NCI-H748 (cell line): ENCODE results near the gene PPWD1.

Experiments
- DNase-seq: peaks from one replicate; lab custom pipeline; 2025; ENCODE audit not compliant: unreplicated experiment; lab: John Stamatoyannopoulos, UW

The PPWD1 gene

DNA sequence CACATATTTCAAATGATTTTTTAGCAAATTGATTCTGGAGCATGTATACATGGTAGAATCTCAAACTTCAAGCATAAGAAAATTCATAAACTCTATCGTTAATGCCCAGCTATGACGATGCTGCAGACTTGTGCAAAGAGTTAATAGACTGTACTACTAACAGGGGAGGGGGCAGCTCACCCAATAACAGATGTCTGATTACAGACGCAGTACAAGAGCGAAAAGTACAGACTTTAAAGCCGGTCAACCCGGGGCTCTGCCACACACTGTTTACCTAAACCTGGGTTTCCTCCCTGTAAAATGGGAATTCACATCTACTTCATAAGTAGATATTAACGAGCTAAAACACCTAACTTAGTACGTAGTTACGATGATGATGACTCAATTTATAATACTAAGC is 60.4 kb downstream of the PPWD1 start:
- peak; percentile 14 for DNase-seq

DNA sequence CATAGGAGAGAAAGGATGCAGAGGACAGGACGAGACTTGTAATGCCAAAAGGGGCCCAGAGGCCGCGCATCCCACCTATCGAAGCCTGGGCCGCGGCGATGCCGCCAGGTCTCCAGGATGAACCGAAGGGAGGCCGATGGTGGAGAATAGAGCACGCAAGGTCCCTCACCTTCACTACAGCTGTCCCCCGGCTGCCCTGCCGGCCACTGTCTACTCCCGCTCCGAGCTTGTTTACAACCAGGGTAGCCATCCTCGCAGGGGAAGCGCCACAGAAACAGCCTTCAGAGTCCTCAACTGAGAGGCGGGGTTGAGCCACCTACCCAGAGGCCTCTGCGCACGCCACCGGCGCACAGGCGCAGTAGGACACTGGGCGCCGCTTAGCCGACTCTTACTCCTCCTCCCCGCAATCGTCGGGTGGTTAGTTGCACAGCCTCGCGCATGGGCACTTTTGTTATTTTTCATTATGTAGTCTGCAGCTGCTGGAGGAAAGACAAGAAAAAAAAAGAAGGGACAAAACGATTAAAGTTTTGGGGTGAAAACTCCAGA is 61.0 kb downstream of the PPWD1 start, which contains the start of gene TRIM23:
TSS of gene TRIM23 (minus strand) at position 309 of the 546 bp plus-strand sequence. CDS start at position 250, 59 bp downstream.
- DNase-seq, result peak; percentile 95

DNA sequence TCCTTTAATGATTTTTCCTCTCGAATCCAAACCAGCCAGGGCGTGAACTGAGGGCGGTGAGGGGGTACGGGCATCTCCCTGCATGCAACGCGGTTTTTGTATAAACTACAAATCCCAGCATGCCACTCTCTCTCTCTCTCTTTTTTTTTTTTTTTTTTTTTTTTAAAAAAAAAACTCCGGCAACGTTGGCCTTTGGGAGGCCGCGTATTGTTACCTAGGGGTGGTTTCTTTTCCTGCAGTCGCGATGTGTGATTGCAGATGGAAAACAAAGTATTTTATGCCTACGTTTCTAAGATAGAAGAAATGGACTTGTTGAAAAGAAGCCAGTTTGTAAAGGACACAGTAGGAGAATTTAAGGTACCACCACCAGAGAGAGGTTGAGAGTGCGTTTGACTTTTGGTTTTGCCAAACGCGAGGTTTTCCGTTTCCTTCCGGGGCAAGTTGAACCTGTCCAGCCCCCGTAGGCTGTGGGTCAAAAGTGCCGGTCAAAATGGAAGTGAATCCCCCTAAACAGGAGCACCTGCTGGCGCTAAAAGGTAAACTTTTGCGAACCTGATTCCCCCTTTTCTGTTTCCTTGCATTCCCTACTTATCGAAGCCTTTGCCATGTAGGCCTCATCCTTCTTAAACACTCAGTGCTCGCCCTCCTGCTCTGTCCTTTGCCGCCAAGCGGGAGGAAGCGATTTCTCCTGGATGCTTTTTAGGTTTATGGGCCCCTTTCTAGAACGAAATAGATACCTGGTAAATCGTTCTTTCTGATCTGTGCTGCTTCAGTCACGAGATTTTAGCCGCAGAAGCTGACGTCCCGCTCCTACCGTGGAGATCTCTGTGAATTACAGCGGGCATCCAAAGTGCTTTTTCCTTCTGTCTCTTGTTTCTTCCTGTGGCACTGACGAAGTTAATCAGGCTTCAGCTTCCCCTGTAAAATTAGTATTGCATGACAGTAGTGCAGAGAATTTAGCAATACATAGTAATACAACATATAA is 61.8 kb downstream of the PPWD1 start, which contains the start of the genes SHLD3 and TRAPPC13:
TSS of gene SHLD3 (plus strand) at position 457 of the 985 bp plus-strand sequence. CDS start 4,561 bp downstream, outside the sequence.
TSS of gene TRAPPC13 (plus strand) at position 457 of the 985 bp plus-strand sequence. CDS start at position 491, 34 bp downstream.
- peak; percentile 94 for DNase-seq

DNA sequence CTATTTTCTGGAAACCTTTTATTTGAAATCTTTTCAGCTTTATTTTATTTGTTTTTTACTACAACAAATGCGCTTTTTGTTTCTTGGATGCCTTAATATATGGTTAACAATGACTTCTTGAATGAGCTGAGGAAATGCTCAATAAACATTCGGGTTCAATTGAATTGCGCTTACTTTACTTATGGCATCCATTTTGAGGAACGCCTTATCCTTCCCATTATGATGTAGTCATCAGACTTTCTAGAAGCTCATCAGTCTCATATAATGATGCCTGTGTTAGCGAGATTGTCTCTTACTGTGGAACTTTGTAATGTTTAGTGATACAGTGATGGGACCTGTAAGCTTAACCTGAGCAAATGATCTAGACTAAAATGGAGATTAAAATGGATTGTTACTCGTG is 62.6 kb downstream of the PPWD1 start:
- DNase-seq, result peak; percentile 4

DNA sequence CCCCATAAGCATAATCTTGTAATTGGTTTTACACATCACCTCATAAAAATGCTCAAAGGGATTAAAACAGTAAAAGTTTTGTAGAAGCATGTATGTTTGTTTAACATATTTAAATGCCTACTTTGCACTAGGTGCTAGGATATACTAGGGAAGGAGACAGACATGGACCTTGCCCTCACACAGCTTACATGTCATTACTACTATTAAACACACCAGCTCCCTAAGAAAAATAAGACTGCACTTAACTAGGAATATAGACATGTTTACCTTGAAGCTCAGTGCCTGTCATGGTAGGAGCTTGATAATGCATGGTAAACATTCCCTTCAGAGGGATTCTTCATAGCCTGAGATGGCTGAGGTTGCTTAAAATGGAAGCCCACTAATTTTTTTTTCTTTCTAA is 67.9 kb downstream of the PPWD1 start:
- no peak for DNase-seq
